Uterus (tissue), 2 donors: Measurements from ENCODE around the gene TRIM17.

Experiments
- CTCF ChIP-seq, 4 experiments: fragments of 200-600 bp in 2 of 4; fragments of 450-650 bp in 2 of 4; sonication (generic) in 2 of 4; IDR thresholded peaks; one replicate each; pipeline ENCODE4 v1.5.1; 2016 to 2019; ENCODE audit warnings: antibody characterized with exemption in 4 of 4, mild to moderate bottlenecking in 2 of 4, moderate library complexity in 1 of 4
- POLR2A ChIP-seq, 2 donors: fragments of 450-650 bp; IDR thresholded peaks; one replicate each; pipeline ENCODE4 v1.6.1; 2016; ENCODE audit warnings: antibody characterized with exemption in 2 of 2, mild to moderate bottlenecking in 1 of 2, moderate library complexity in 1 of 2

- TF ChIP-seq CTCF (IDR thresholded peaks at IDR 0.05) = no peak
- TF ChIP-seq POLR2A (IDR thresholded peaks at IDR 0.05) = no peak
These were observed 57.7 kb downstream of the TRIM17 start for GRCh38 chr1:228358764-228359612.
